Mesenchymal stem cell (in vitro differentiated cells and primary cell): ENCODE results near the gene RILPL1.

ENCODE experiments used
- DNase-seq: peaks from one replicate; pipeline ENCODE4 v3.0.0-alpha.2; 2013
- H2AFZ ChIP-seq: one replicate; pipeline ENCODE4 v1.6.1; 2013; ENCODE audit warnings: low read depth, mild to moderate bottlenecking, control low read depth, inconsistent platforms, low read length, moderate library complexity
- H2AK5ac ChIP-seq: 2 replicates; pipeline ENCODE4 v1.6.1; 2013; ENCODE audit warnings: low read length, moderate library complexity, mild to moderate bottlenecking, inconsistent platforms; ENCODE audit not compliant: severe bottlenecking
- H2BK120ac ChIP-seq: one replicate; pipeline ENCODE4 v1.6.1; 2013; ENCODE audit warnings: low read depth, mild to moderate bottlenecking, inconsistent platforms, low read length, moderate library complexity
- H2BK12ac ChIP-seq, 2 experiments: one replicate each; pipeline ENCODE4 v1.6.1; 2013; ENCODE audit warnings: inconsistent platforms in 2 of 2, low read length in 2 of 2, mild to moderate bottlenecking in 2 of 2, moderate library complexity in 2 of 2, control low read depth in 1 of 2
- H2BK15ac ChIP-seq: one replicate; pipeline ENCODE4 v1.6.1; 2013; ENCODE audit warnings: mild to moderate bottlenecking, low read depth, inconsistent platforms; ENCODE audit not compliant: poor library complexity, severe bottlenecking
- H2BK5ac ChIP-seq: 2 replicates; pipeline ENCODE4 v1.6.1; 2013; ENCODE audit warnings: low read depth, mild to moderate bottlenecking, low read length, control low read depth, inconsistent platforms; ENCODE audit not compliant: poor library complexity, severe bottlenecking
- H3K14ac ChIP-seq, 2 experiments: one replicate each; pipeline ENCODE4 v1.6.1; 2013; ENCODE audit warnings: inconsistent platforms in 2 of 2, low read length in 2 of 2, control low read depth in 1 of 2, mild to moderate bottlenecking in 1 of 2, moderate library complexity in 1 of 2
- H3K18ac ChIP-seq, 2 experiments: one replicate each; pipeline ENCODE4 v1.6.1; 2013; ENCODE audit warnings: inconsistent platforms in 2 of 2, low read length in 2 of 2, control low read depth in 1 of 2, low read depth in 1 of 2, mild to moderate bottlenecking in 1 of 2
- H3K23ac ChIP-seq, 2 experiments: one replicate each; pipeline ENCODE4 v1.6.1; 2013; ENCODE audit warnings: inconsistent platforms in 2 of 2, low read length in 2 of 2, mild to moderate bottlenecking in 2 of 2, moderate library complexity in 2 of 2, control low read depth in 1 of 2
- H3K27ac ChIP-seq: 2 replicates; pipeline ENCODE4 v1.5.1; 2013; ENCODE audit warnings: mild to moderate bottlenecking, moderate library complexity, low read length, control low read depth, inconsistent platforms; ENCODE audit not compliant: poor library complexity, severe bottlenecking
- H3K27me3 ChIP-seq, 2 experiments: 2 replicates each; pipeline versions ENCODE4 v1.6.1 to v1.7.0; 2013; ENCODE audit warnings: low read length in 2 of 2, mild to moderate bottlenecking in 2 of 2, moderate library complexity in 2 of 2, control low read depth in 1 of 2, inconsistent platforms in 1 of 2; ENCODE audit not compliant: control insufficient read depth in 1 of 2, insufficient read depth in 1 of 2
- H3K36me3 ChIP-seq, 2 experiments: 2 replicates each; pipeline versions ENCODE4 v1.6.1 to v1.7.0; 2013; ENCODE audit warnings: low read length in 2 of 2, control low read depth in 1 of 2, inconsistent platforms in 1 of 2, low read depth in 1 of 2, mild to moderate bottlenecking in 1 of 2; ENCODE audit not compliant: insufficient read depth in 2 of 2, control insufficient read depth in 1 of 2
- H3K4ac ChIP-seq, 2 experiments: one replicate each; pipeline ENCODE4 v1.6.1; 2013; ENCODE audit warnings: inconsistent platforms in 2 of 2, low read length in 2 of 2, mild to moderate bottlenecking in 2 of 2, moderate library complexity in 2 of 2, control low read depth in 1 of 2, low read depth in 1 of 2
- H3K4me1 ChIP-seq: 2 replicates; pipeline ENCODE4 v1.6.1; 2013; ENCODE audit warnings: low read depth, low read length, control low read depth; ENCODE audit not compliant: control insufficient read depth, insufficient read depth
- H3K4me2 ChIP-seq: 2 replicates; pipeline ENCODE4 v1.6.1; 2013; ENCODE audit warnings: low read length, mild to moderate bottlenecking, inconsistent platforms; ENCODE audit not compliant: poor library complexity, severe bottlenecking
- H3K4me3 ChIP-seq, 2 experiments: 2 replicates each; pipeline versions ENCODE4 v1.5.1 to v1.7.0; 2013; ENCODE audit warnings: low read length in 2 of 2, mild to moderate bottlenecking in 2 of 2, control low read depth in 1 of 2, low read depth in 1 of 2; ENCODE audit not compliant: insufficient read depth in 1 of 2
- H3K79me1 ChIP-seq: replicated peaks from 2 replicates; pipeline ENCODE4 v1.6.1; 2013; ENCODE audit warnings: mild to moderate bottlenecking, control low read depth, low read length, inconsistent platforms; ENCODE audit not compliant: poor library complexity, severe bottlenecking
- H3K9ac ChIP-seq: 2 replicates; pipeline ENCODE4 v1.7.0; 2013; ENCODE audit warnings: mild to moderate bottlenecking, low read length, moderate library complexity
- H3K9me3 ChIP-seq: 2 replicates; pipeline ENCODE4 v1.7.0; 2013; ENCODE audit warnings: mild to moderate bottlenecking, low read length; ENCODE audit not compliant: control insufficient read depth
- H4K8ac ChIP-seq: one replicate; pipeline ENCODE4 v1.6.1; 2013; ENCODE audit warnings: inconsistent platforms, mild to moderate bottlenecking, low read length, moderate library complexity
- H4K91ac ChIP-seq: one replicate; pipeline ENCODE4 v1.6.1; 2013; ENCODE audit warnings: mild to moderate bottlenecking, low read length, inconsistent platforms
- WGBS: methylation state at CpG from one replicate; pipeline ENCODE4 v1.1.7; 2013; ENCODE audit warnings: mixed read lengths; 5-methylcytosine and 5-hydroxymethylcytosine counted together

The RILPL1 gene

DNA sequence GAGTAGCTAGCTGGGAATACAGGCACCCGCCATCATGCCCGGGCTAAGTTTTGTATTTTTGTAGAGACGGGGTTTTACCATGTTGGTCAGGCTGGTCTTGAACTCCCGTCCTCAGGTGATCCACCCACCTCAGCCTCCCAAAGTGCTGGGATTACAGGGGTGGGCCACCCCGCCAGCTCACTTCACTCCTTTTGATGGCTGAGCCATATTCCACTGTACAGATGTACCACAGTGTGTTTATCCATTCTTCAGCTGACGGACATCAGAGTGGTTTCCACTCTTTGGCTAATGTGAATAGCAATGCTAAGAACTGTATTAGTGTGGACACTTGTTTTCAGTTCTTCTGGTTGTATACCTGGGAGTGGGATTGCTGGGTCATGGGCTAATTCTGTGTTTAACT, 46.1 kb downstream of the RILPL1 start:
- Histone ChIP-seq H2BK5ac (no peak overlapping the region), H3K4ac (no peak overlapping the region), H3K36me3 (peaks cover 25 to 34% of the 10 kb centered on the region in 2 experiments), H3K27me3 (no peaks in the 10 kb centered on the region), H3K79me1 (no peaks in the 10 kb centered on the region), H3K14ac (no peak overlapping the region), H4K8ac (no peak overlapping the region), H3K4me2 (no peak overlapping the region), H2BK15ac (no peak overlapping the region), H2BK120ac (no peak overlapping the region), H3K27ac (no peak overlapping the region), H3K4me1 (peaks cover 14% of the 10 kb centered on the region), H4K91ac (no peak overlapping the region), H2AFZ (no peak overlapping the region), H2BK12ac (no peak overlapping the region), H3K4me3 (no peak overlapping the region), H2AK5ac (no peak overlapping the region), H3K9me3 (no peaks in the 10 kb centered on the region), H3K9ac (no peak overlapping the region), H3K18ac (no peak overlapping the region), H3K23ac (no peak overlapping the region)
- 100% methylated on average over 6 of the region's 6 CpGs for WGBS
- DNase-seq, result no peak

DNA sequence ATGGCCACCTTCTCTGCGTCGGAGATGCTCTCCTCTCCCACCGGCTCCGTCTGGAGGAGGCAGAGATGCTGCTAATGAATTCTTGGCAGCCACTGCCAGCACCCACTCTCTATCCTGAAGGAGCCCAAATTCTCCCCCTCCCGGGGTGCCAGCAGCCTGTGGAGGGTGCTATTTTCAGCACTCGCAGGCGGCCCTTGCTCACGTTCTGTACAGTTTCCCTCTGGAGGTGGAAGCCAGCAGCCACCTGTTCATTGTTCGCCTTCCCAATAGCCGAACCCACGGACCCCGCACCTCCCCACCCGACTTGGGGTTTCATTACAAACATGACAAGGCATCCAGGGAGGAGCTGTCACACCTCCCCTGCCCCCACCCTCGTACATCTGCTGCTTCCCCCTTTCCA, 47.8 kb downstream of the RILPL1 start:
- Histone ChIP-seq H3K4ac (no peak overlapping the region), H3K14ac (no peak overlapping the region), H3K79me1 (no peaks in the 10 kb centered on the region), H2BK5ac (no peak overlapping the region), H4K91ac (no peak overlapping the region), H3K4me2 (no peak overlapping the region), H2BK12ac (no peak overlapping the region), H3K27me3 (no peaks in the 10 kb centered on the region), H3K23ac (no peak overlapping the region), H3K27ac (no peak overlapping the region), H3K9ac (no peak overlapping the region), H3K4me3 (no peak overlapping the region), H3K36me3 (peaks cover 33 to 40% of the 10 kb centered on the region in 2 experiments), H2BK15ac (no peak overlapping the region), H2AK5ac (no peak overlapping the region), H2AFZ (no peak overlapping the region), H3K4me1 (peaks cover 10% of the 10 kb centered on the region), H3K18ac (no peak overlapping the region), H4K8ac (no peak overlapping the region), H2BK120ac (no peak overlapping the region), H3K9me3 (no peaks in the 10 kb centered on the region)
- 95% methylated on average over 14 of the region's 14 CpGs for WGBS
- no peak for DNase-seq

DNA sequence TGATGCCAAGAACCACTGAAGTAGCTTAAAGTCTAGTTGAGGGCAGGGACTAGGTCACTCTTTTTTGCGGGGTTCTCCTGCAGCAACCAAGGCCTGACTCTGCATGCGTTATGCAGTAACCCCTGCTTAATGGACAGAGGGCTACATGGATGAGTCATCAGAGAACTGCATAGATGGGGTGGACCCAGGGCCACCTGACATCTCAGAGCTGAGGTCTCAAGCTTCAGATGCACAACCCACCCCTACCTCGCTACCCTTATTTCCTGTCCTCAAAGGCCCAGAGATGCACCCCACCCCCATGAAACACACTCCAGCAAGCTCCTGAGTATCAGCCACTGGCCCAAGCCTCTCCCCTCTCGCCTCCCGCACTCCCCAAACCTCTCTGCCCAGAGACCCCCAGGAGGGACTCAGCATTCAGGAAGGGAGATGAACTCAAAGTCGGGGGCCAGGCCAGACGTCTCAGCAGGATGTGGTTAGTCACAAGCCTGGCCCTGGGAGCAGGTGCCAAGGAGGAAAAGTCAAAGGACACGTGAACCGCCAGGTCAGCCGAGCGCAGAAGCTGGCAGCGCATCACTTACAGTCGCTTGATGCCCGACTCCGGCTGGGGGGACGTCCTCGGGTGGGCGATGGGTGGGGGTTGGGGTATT, 49.8 kb downstream of the RILPL1 start:
- H4K91ac ChIP-seq, result no peak overlapping the region
- no peak overlapping the region for H3K18ac ChIP-seq
- H4K8ac ChIP-seq, result no peak overlapping the region
- H3K23ac ChIP-seq, result no peak overlapping the region
- H2AFZ ChIP-seq, result no peak overlapping the region
- no peak overlapping the region for H3K27ac ChIP-seq
- no peak overlapping the region for H2BK120ac ChIP-seq
- H3K9me3 ChIP-seq, result no peaks in the 10 kb centered on the region
- no peak overlapping the region for H3K4me2 ChIP-seq
- peaks cover 16% of the 10 kb centered on the region for H3K4me1 ChIP-seq
- no peak overlapping the region for H3K14ac ChIP-seq
- H2BK5ac ChIP-seq, result no peak overlapping the region
- no peak overlapping the region for H3K4ac ChIP-seq
- no peak overlapping the region for H3K9ac ChIP-seq
- H3K36me3 ChIP-seq, result peaks cover 40 to 47% of the 10 kb centered on the region in 2 experiments
- H2BK15ac ChIP-seq, result no peak overlapping the region
- H2AK5ac ChIP-seq, result no peak overlapping the region
- H3K4me3 ChIP-seq, result no peak overlapping the region
- H2BK12ac ChIP-seq, result no peak overlapping the region
- WGBS, result 90% methylated on average over 18 of the region's 18 CpGs
- no peaks in the 10 kb centered on the region for H3K27me3 ChIP-seq
- DNase-seq, result no peak
- no peaks in the 10 kb centered on the region for H3K79me1 ChIP-seq

DNA sequence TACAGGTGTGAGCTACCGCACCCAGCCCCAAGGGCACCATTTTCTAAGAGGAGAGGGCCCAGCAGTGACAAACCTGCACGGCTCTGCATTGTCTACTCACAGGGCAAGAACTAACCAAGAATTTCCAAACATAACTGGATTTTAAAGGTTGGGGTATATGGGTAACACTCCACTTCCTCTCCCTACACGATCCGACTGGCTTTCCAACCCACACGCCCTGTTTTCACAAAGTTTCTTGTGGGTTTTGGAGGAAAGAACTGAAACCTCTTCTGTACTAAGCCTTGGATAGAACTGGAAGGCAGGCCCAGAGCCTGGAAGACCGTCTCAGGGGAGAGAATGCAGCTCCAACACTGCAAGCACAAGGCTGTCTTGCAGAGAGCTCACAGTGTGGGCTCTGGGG, 50.6 kb downstream of the RILPL1 start:
- Histone ChIP-seq H2AK5ac (no peak overlapping the region), H3K4me1 (peaks cover 21% of the 10 kb centered on the region), H3K4me2 (no peak overlapping the region), H2BK12ac (no peak overlapping the region), H3K36me3 (peaks cover 42 to 53% of the 10 kb centered on the region in 2 experiments), H3K4me3 (no peak overlapping the region), H3K23ac (no peak overlapping the region), H3K27me3 (no peaks in the 10 kb centered on the region), H3K27ac (no peak overlapping the region), H3K9me3 (no peaks in the 10 kb centered on the region), H3K79me1 (no peaks in the 10 kb centered on the region), H4K8ac (no peak overlapping the region), H2BK120ac (no peak overlapping the region), H3K9ac (no peak overlapping the region), H3K4ac (no peak overlapping the region), H2BK15ac (no peak overlapping the region), H2AFZ (no peak overlapping the region), H4K91ac (no peak overlapping the region), H3K18ac (no peak overlapping the region), H2BK5ac (no peak overlapping the region), H3K14ac (no peak overlapping the region)
- WGBS, result 94% methylated on average over 6 of the region's 6 CpGs
- DNase-seq, result no peak
